Pancreas (tissue), 10 donors: ENCODE measurements around the gene P4HTM. TPM values are rescaled to one million over a fixed set of nuclear protein-coding genes. Genes with fewer than 3 reads are reported as not detected.

Experiments used
- ATAC-seq, 4 donors: fragments of 200-7000 bp; cut with Tn5 transposase; one replicate each; pipeline versions ENCODE4 v1.8.0 to v1.9.1; 2020; ENCODE audit warnings: mild to moderate bottlenecking in 4 of 4, moderate library complexity in 4 of 4
- DNase-seq, 6 donors: peaks; one replicate each; pipeline ENCODE4 v3.0.0-alpha.2; 2020
- FAIRE-seq: peaks from 2 replicates; lab custom pipeline; 2012; peaks lifted over from hg19 to GRCh38; lab: Jason Lieb, UNC
- H3K27ac ChIP-seq, 4 donors: fragments of 200-600 bp; sonication (generic); 1 replicate in 3 of 4; 2 replicates in 1 of 4; pipeline versions ENCODE4 v1.5.0 to v1.8.0; 2020
- H3K27me3 ChIP-seq, 4 donors: fragments of 200-600 bp; one replicate each; pipeline ENCODE4 v1.8.0; 2021
- H3K36me3 ChIP-seq, 3 donors: fragments of 200-600 bp; sonication (generic) in 1 of 3; one replicate each; pipeline versions ENCODE4 v1.5.0 to v1.8.0; 2020 to 2021
- H3K4me1 ChIP-seq, 3 donors: fragments of 200-600 bp; one replicate each; pipeline ENCODE4 v1.8.0; 2021
- H3K4me3 ChIP-seq, 4 donors: fragments of 200-600 bp; sonication (generic) in 2 of 4; one replicate each; pipeline versions ENCODE4 v1.5.0 to v1.8.0; 2020 to 2021
- H3K9me3 ChIP-seq, 4 donors: fragments of 200-600 bp; one replicate each; pipeline ENCODE4 v1.8.0; 2021
- WGBS, 2 donors: extraction: QIAGEN DNeasy Blood & Tissue Kit; methylation state at CpG; one replicate each; pipeline ENCODE4 v1.1.7; 2013; 5-methylcytosine and 5-hydroxymethylcytosine counted together
- intact Hi-C, 3 donors: fragments of 100-400 bp; cut with DNase I; formaldehyde crosslinking; loops; one replicate each; pipeline versions ENCODE4 v1.11.1 to v1.14.2; 2022
- polyA plus RNA-seq, 2 donors: library from polyadenylated mRNA; stranded (reverse); fragments of 200-250 nt; gene quantifications; one replicate each; pipeline ENCODE4 v1.2.3, GENCODE V29; 2013
- total RNA-seq, 6 donors: library from RNA; stranded (reverse); fragmentation: NEBNext Ultra II Directional in 4 of 6; extraction: Animal tissue kit (Norgen Biotek cat#: 25700) in 4 of 6; gene quantifications; one replicate each; pipeline versions ENCODE4 v1.2.1 to v1.2.4, GENCODE V29; 2021 to 2023
- TF ChIP-seq, protein P1 (sequence below), 4 donors: fragments of 200-600 bp; sonication (generic) in 3 of 4; IDR thresholded peaks; one replicate each; pipeline versions ENCODE4 v1.5.0 to v1.8.0; 2021; ENCODE audit warnings: antibody characterized with exemption in 4 of 4
- donor health status: healthy with polysubstance abuse.
- donor health status: DM: no; HTN: no; CAD: no; lungs with moderate emphysema.
- donor health status: DM: no; HTN: no; CAD: no.
- donor health status: control.
- donor health status: control.
- donor health status: Bipolar disorder and iron deficiency.
- donor health status: DM: yes; HTN: yes; CAD: no.
- donor health status: DM: no; HTN: no; CAD: no.
- donor health status: DM: no; HTN: no; CAD: no.
- donor health status: DM: yes; HTN: yes; CAD: no.

P4HTM gene
- total and polyA plus RNA-seq, 8 donors = 29.9 to 108 (median 41.4) TPM

- peaks cover 0 to 6% (median 3%) of the 10 kb centered on the region in 3 donors for H3K4me1 ChIP-seq
- intact Hi-C loops = no loop called here
These were observed 6.6 kb downstream of the P4HTM start for GRCh38 chr3:48996640-48997039.

GRCh38 chr3:48997102-48997635 lies 7.1 kb downstream of the P4HTM start:
- no peak overlapping the region for H3K27ac ChIP-seq
- intact Hi-C loops = no loop called here
- no peak for ATAC-seq
- H3K27me3 ChIP-seq = no peaks in the 10 kb centered on the region
- TF ChIP-seq, protein P1, sequence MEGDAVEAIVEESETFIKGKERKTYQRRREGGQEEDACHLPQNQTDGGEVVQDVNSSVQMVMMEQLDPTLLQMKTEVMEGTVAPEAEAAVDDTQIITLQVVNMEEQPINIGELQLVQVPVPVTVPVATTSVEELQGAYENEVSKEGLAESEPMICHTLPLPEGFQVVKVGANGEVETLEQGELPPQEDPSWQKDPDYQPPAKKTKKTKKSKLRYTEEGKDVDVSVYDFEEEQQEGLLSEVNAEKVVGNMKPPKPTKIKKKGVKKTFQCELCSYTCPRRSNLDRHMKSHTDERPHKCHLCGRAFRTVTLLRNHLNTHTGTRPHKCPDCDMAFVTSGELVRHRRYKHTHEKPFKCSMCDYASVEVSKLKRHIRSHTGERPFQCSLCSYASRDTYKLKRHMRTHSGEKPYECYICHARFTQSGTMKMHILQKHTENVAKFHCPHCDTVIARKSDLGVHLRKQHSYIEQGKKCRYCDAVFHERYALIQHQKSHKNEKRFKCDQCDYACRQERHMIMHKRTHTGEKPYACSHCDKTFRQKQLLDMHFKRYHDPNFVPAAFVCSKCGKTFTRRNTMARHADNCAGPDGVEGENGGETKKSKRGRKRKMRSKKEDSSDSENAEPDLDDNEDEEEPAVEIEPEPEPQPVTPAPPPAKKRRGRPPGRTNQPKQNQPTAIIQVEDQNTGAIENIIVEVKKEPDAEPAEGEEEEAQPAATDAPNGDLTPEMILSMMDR (IDR thresholded peaks at IDR 0.05) = no peak
- no peak for DNase-seq
- no peaks in the 10 kb centered on the region for H3K36me3 ChIP-seq
- no peak overlapping the region for H3K4me3 ChIP-seq
- H3K9me3 ChIP-seq = no peaks in the 10 kb centered on the region
- peaks cover 0 to under 1% (median 0%) of the 10 kb centered on the region in 3 donors for H3K4me1 ChIP-seq
- no peak for FAIRE-seq
- WGBS, 2 donors = 82 to 85% methylated on average over 8 of the region's 8 CpGs

More at GRCh38 chr3:48996640-48997039, 6.6 kb downstream of the P4HTM start:
- TF ChIP-seq, protein P1 (IDR thresholded peaks at IDR 0.05) = no peak
- H3K9me3 ChIP-seq = no peaks in the 10 kb centered on the region
- WGBS, 2 donors = 89 to 94% methylated on average over 8 of the region's 8 CpGs
- no peak overlapping the region for H3K27ac ChIP-seq
- FAIRE-seq (no peak), ATAC-seq (no peak), DNase-seq (no peak)
- no peaks in the 10 kb centered on the region for H3K27me3 ChIP-seq
- H3K4me3 ChIP-seq = no peak overlapping the region
- H3K36me3 ChIP-seq = no peaks in the 10 kb centered on the region

- 81 to 84% methylated on average over 17 to 20 of the region's 20 CpGs for WGBS, 2 donors
- TF ChIP-seq, protein P1 (IDR thresholded peaks at IDR 0.05) = no peak
- intact Hi-C loops = no loop called here
- Histone ChIP-seq H3K27ac (no peak overlapping the region), H3K4me1 (no peaks in the 10 kb centered on the region), H3K9me3 (no peaks in the 10 kb centered on the region), H3K36me3 (no peaks in the 10 kb centered on the region), H3K27me3 (no peaks in the 10 kb centered on the region), H3K4me3 (no peak overlapping the region)
- ATAC-seq = peak in 3 of 4 donors; percentile 24 to 62 (median 62)
- no peak for DNase-seq
- no peak for FAIRE-seq
These were observed 7.9 kb downstream of the P4HTM start for GRCh38 chr3:48997714-48998637.

- Histone ChIP-seq H3K4me3 (no peak overlapping the region), H3K9me3 (no peaks in the 10 kb centered on the region), H3K4me1 (no peaks in the 10 kb centered on the region), H3K27ac (no peak overlapping the region), H3K27me3 (no peaks in the 10 kb centered on the region), H3K36me3 (no peaks in the 10 kb centered on the region)
- TF ChIP-seq, protein P1 (IDR thresholded peaks at IDR 0.05) = no peak
- FAIRE-seq (no peak), ATAC-seq (peak in 2 of 4 donors; percentile 36 to 46), DNase-seq (no peak)
- 77% methylated on average over 8 of the region's 8 CpGs for WGBS, 2 donors
- intact Hi-C loops = no loop called here
These were observed 9.2 kb downstream of the P4HTM start for GRCh38 chr3:48999085-48999858.
